ENCODE data around the gene SHISAL2B. TPM values are rescaled to one million over a fixed set of nuclear protein-coding genes. Genes with fewer than 3 reads are reported as not detected.
A peak's percentile ranks its signal among the peaks of the same experiment; 100 is the strongest.

The SHISAL2B gene
- not detected for total RNA-seq (ENCODE audit: unreplicated experiment)
- long read RNA-seq = 0 reads

DNA sequence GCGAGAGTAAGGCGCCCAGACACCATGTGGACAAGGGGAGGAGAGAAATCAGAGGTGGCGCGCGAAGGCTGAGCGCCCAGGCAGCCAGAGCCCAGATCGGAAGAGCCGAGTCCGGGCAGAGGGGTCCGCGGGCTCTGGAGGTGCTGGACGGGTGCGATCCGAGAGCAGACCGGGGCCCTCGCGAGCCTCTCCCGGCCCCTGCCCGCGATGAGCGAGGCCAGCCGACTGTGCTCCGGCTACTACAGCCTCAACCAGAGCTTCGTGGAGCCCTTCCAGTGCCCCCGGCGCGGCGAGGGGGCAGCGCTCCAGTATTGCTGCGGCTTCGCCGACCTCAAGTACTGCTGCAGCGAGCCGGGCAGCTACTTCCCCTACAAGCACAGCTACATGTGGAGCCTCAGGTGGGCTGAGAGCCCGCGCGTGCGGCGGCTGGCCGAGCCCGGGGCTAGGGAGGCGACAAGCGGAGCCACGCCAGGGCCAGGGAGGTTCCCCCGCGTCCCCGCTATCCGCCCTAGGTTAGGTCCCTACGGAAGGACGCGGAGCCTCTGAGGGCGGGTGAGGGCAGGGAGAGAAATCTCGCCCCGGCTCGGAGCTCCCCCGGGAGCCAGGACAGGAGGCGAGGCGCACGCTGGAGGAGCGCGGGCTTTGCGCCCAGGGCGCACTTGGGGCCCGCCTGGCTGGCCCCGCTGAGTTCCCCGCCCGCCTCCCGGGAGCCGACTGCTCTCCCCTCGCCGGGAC, at the start of gene SHISAL2B:
Gene SHISAL2B, plus strand, starts transcription at position 87 of the 735 bp plus-strand sequence. Its CDS starts 121 bp downstream, at position 208.
- DNase-seq = peak; percentile 55
- Mint-ChIP-seq H3K27ac (ENCODE audit: unreplicated experiment) (no peak within 1 kb of the TSS), H3K27me3 (ENCODE audit: unreplicated experiment) (peaks cover 9% of the 10 kb centered on the region), H3K36me3 (ENCODE audit: unreplicated experiment) (no peaks in the 10 kb centered on the region), H3K4me1 (ENCODE audit: low read depth, unreplicated experiment) (peaks cover 5% of the 10 kb centered on the region), H3K9me3 (ENCODE audit: unreplicated experiment) (peaks cover 3% of the 10 kb centered on the region), H3K4me3 (ENCODE audit: unreplicated experiment) (peak within 1 kb of the TSS; percentile 98)
- TF ChIP-seq, protein P1, sequence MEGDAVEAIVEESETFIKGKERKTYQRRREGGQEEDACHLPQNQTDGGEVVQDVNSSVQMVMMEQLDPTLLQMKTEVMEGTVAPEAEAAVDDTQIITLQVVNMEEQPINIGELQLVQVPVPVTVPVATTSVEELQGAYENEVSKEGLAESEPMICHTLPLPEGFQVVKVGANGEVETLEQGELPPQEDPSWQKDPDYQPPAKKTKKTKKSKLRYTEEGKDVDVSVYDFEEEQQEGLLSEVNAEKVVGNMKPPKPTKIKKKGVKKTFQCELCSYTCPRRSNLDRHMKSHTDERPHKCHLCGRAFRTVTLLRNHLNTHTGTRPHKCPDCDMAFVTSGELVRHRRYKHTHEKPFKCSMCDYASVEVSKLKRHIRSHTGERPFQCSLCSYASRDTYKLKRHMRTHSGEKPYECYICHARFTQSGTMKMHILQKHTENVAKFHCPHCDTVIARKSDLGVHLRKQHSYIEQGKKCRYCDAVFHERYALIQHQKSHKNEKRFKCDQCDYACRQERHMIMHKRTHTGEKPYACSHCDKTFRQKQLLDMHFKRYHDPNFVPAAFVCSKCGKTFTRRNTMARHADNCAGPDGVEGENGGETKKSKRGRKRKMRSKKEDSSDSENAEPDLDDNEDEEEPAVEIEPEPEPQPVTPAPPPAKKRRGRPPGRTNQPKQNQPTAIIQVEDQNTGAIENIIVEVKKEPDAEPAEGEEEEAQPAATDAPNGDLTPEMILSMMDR (IDR thresholded peaks at IDR 0.05; ENCODE audit: partially characterized antibody, unreplicated experiment) = no peak

- Mint-ChIP-seq H3K27ac (ENCODE audit: unreplicated experiment) (no peak overlapping the region), H3K4me3 (ENCODE audit: unreplicated experiment) (no peak overlapping the region), H3K9me3 (ENCODE audit: unreplicated experiment) (no peaks in the 10 kb centered on the region), H3K27me3 (ENCODE audit: unreplicated experiment) (no peaks in the 10 kb centered on the region), H3K4me1 (ENCODE audit: low read depth, unreplicated experiment) (no peaks in the 10 kb centered on the region), H3K36me3 (ENCODE audit: unreplicated experiment) (no peaks in the 10 kb centered on the region)
- TF ChIP-seq, protein P1 (IDR thresholded peaks at IDR 0.05; ENCODE audit: partially characterized antibody, unreplicated experiment) = no peak
- no peak for DNase-seq
These were observed 45.5 kb upstream of the SHISAL2B start for GRCh38 chr5:64644831-64645230.

DNA sequence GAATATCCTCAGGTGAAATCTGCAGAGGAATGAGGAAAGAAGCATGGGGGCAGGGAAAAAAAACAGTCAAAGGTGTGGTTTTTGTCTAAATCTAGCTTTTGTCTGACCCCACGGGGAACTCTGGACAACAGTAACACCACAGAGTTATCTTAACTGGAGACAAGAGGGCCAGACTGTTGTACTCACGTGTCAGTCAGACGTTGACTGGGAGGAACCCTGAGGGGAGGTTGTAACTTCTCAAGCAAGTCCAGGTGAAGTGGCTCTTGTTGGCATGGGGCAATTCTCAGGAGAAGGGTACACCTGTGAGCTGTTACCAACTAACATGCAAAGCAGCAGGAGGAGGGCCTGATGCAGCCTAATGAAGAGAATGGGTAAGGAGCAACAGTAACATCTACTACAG, 44.1 kb upstream of the SHISAL2B start:
- no peak overlapping the region for H3K4me3 Mint-ChIP-seq (ENCODE audit: unreplicated experiment)
- DNase-seq = no peak
- TF ChIP-seq, protein P1 (IDR thresholded peaks at IDR 0.05; ENCODE audit: partially characterized antibody, unreplicated experiment) = no peak
- H3K4me1 Mint-ChIP-seq (ENCODE audit: low read depth, unreplicated experiment) = no peaks in the 10 kb centered on the region
- H3K36me3 Mint-ChIP-seq (ENCODE audit: unreplicated experiment) = no peaks in the 10 kb centered on the region
- no peaks in the 10 kb centered on the region for H3K27me3 Mint-ChIP-seq (ENCODE audit: unreplicated experiment)
- no peak overlapping the region for H3K27ac Mint-ChIP-seq (ENCODE audit: unreplicated experiment)
- H3K9me3 Mint-ChIP-seq (ENCODE audit: unreplicated experiment) = no peaks in the 10 kb centered on the region

DNA sequence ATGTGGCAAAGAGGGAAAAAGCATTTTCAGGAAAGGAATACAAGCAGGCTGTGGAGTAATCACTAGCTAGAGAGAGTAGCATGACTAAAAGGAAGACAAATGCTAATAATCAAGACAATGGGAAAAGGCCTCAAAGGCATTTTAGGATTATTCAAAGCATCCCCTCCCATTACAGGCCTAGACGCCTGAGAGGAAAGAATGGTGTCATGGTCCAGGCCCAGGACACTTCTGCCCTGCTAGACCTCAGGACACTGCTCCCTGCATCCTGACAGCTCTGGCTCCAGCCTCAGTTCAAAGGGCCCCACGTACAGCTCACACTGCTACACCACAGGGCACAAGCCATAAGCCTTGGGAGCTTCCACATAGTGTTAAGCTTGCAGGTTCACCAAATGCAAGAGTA, 40.8 kb upstream of the SHISAL2B start:
- Mint-ChIP-seq H3K4me1 (ENCODE audit: low read depth, unreplicated experiment) (no peaks in the 10 kb centered on the region), H3K27me3 (ENCODE audit: unreplicated experiment) (no peaks in the 10 kb centered on the region), H3K9me3 (ENCODE audit: unreplicated experiment) (no peaks in the 10 kb centered on the region), H3K36me3 (ENCODE audit: unreplicated experiment) (peaks cover 4% of the 10 kb centered on the region), H3K27ac (ENCODE audit: unreplicated experiment) (no peak overlapping the region), H3K4me3 (ENCODE audit: unreplicated experiment) (no peak overlapping the region)
- no peak for DNase-seq
- TF ChIP-seq, protein P1 (IDR thresholded peaks at IDR 0.05; ENCODE audit: partially characterized antibody, unreplicated experiment) = no peak

Data from glutamatergic neuron (in vitro differentiated cells).